ENCODE data around the gene OPCML. TPM values are rescaled to one million over a fixed set of nuclear protein-coding genes. Genes with fewer than 3 reads are reported as not detected.

The OPCML gene
- total and polyA plus RNA-seq, 2 experiments from 2014 or later, result 0.21 to 0.51 TPM

DNA sequence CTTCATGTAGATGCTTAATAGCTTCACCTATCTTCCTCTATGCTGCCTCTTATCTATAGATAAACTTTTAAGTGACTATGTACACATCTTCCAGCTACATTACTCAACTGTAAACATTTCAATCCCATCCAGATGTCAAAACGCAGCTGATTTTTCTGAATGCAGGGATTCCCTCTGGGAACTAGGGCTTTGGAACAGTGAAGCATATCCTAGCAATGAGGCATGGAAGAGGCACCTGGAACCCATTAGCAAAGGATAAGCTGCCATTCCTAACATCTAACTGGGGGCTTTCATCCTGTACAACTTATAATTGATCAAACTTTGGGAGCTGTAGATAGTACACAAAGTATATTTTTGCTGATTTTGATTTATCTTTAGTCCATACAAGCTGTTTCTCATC, 40.8 kb upstream of the OPCML start:
- Histone ChIP-seq H3K9me3 (ENCODE audit: low read depth) (no peaks in the 10 kb centered on the region), H3K36me3 (no peaks in the 10 kb centered on the region), H3K4me3 (no peak overlapping the region), H3K27me3 (no peaks in the 10 kb centered on the region), H3K4me1 (ENCODE audit: low read depth) (no peaks in the 10 kb centered on the region), H3K27ac (no peak overlapping the region)
- no peak for TF ChIP-seq CTCF (IDR thresholded peaks at IDR 0.05; ENCODE audit: low read depth, low read length)
- DNase-seq (ENCODE audit: low read depth in 1 of 2, low spot score in 1 of 2), result no peak

DNA sequence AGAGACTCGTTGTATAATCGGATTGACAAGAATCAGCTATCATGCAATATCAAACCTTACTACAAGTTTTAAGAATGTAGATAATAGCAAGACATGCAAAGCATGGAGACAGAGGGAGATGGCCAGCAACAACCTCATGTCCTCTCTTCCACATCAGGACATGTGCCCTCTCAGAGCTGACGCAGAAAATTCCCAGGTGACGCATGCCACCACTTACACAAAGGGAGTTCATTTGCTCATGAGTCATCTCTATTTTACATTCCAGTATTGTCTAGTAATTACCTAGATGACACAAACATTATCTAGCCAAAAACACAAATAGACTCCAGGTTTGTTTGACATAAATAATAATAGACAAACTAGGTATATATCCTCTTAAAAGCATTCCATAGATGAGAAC, 38.1 kb upstream of the OPCML start:
- Histone ChIP-seq H3K9me3 (ENCODE audit: low read depth) (no peaks in the 10 kb centered on the region), H3K36me3 (no peaks in the 10 kb centered on the region), H3K4me3 (no peak overlapping the region), H3K27me3 (no peaks in the 10 kb centered on the region), H3K4me1 (ENCODE audit: low read depth) (no peaks in the 10 kb centered on the region), H3K27ac (no peak overlapping the region)
- no peak for DNase-seq (ENCODE audit: low read depth in 1 of 2, low spot score in 1 of 2)
- TF ChIP-seq CTCF (IDR thresholded peaks at IDR 0.05; ENCODE audit: low read depth, low read length), result no peak

GRCh38 chr11:133563505-133564025, 31.3 kb upstream of the OPCML start:
- no peak for TF ChIP-seq CTCF (IDR thresholded peaks at IDR 0.05; ENCODE audit: low read depth, low read length)
- no peak for DNase-seq (ENCODE audit: low read depth in 1 of 2, low spot score in 1 of 2)
- H3K27ac ChIP-seq, result no peak overlapping the region
- H3K27me3 ChIP-seq, result no peaks in the 10 kb centered on the region
- H3K4me1 ChIP-seq (ENCODE audit: low read depth), result no peaks in the 10 kb centered on the region
- no peaks in the 10 kb centered on the region for H3K36me3 ChIP-seq
- no peak overlapping the region for H3K4me3 ChIP-seq
- no peaks in the 10 kb centered on the region for H3K9me3 ChIP-seq (ENCODE audit: low read depth)

DNA sequence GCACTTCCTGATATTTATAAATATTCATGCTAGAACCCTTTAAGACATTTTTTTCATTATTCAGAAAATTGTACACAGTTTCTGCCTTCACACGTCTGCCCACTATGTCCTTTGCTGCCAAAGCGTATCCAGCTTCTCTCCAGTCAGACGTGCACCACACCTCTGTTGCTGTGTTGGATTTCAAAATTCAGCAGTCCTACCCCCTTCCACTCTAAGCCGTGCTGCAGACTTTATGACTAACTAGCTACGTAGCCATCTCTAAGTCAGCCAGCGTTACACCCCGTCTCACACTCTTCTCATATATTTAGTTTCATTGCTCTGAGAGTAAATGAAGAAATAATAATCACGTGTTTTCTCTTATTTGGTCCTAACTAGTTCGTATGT, 28.2 kb upstream of the OPCML start:
- Histone ChIP-seq H3K4me1 (ENCODE audit: low read depth) (peaks cover 4% of the 10 kb centered on the region), H3K27ac (no peak overlapping the region), H3K9me3 (ENCODE audit: low read depth) (no peaks in the 10 kb centered on the region), H3K36me3 (no peaks in the 10 kb centered on the region), H3K27me3 (no peaks in the 10 kb centered on the region), H3K4me3 (no peak overlapping the region)
- no peak for TF ChIP-seq CTCF (IDR thresholded peaks at IDR 0.05; ENCODE audit: low read depth, low read length)
- no peak for DNase-seq (ENCODE audit: low read depth in 1 of 2, low spot score in 1 of 2)

DNA sequence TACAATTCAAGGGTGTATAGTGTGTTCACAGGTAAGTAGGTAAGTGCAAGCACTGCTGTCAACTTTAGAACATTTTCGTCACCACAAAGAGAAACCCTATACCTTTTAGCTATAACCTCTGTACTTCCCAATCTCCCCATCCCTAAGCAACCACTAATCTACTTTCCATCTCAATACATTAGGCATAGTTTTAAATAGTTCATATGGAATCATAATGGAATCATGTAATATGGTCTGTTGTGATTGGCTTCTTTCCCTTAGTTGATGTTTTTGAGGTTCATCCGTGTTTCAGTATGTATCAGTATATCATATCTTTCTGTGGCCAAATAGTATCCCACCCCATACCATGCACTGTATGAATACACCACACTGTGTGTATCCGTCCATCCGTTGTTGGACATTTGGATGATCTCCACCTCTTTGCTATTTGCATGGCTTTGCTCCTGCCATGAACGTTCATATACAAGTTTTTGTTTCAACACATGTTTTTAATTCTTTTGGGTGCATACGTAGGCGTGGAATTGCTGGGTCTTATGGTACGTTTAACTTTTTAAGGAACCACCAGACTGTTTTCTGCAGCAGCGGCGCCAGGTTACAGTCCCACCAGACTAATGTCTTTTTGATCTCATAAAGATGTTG, 27.7 kb upstream of the OPCML start:
- no peaks in the 10 kb centered on the region for H3K36me3 ChIP-seq
- H3K4me1 ChIP-seq (ENCODE audit: low read depth), result peaks cover 4% of the 10 kb centered on the region
- no peak overlapping the region for H3K27ac ChIP-seq
- TF ChIP-seq CTCF (IDR thresholded peaks at IDR 0.05; ENCODE audit: low read depth, low read length), result no peak
- DNase-seq (ENCODE audit: low read depth in 1 of 2, low spot score in 1 of 2), result no peak
- H3K9me3 ChIP-seq (ENCODE audit: low read depth), result no peaks in the 10 kb centered on the region
- H3K27me3 ChIP-seq, result no peaks in the 10 kb centered on the region
- no peak overlapping the region for H3K4me3 ChIP-seq

Data from cardiac muscle cell (in vitro differentiated cells and primary cell).